Measurements from ENCODE around the gene ZDHHC14. TPM values are rescaled to one million over a fixed set of nuclear protein-coding genes. Genes with fewer than 3 reads are reported as not detected.
"Not testable (repeated sequence)": the region's sequence is repeated elsewhere in the genome, so short reads cannot be mapped to it uniquely, and the experiment has no call there.

Gene ZDHHC14
- total and polyA plus RNA-seq, 7 donors = 2.4 to 12.6 (median 9.6) TPM

DNA sequence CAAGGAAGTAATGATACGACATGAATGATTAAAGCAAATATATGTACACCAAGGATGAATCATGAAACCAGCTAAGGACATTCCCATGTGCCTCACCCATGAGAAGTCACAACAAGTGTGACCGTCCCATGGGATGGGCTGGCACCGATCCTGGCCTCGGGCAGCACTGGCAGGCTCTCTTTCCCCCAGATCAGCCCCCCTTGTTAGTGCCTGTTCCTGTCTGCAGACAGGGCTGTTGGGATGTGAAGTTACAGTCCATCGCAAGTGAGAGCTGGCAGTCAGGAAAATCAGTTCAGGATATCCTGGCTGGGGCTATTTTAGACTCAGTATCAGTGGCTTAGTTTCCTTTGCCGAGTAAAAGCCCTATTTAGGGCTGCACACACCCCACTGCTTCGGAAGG, 312.9 kb downstream of the ZDHHC14 start:
- H3K4me1 ChIP-seq = no peaks in the 10 kb centered on the region
- H3K27ac ChIP-seq = no peak overlapping the region
- H3K27me3 ChIP-seq = no peaks in the 10 kb centered on the region
- H3K36me3 ChIP-seq = no peaks in the 10 kb centered on the region
- H3K4me3 ChIP-seq = no peak overlapping the region
- intact Hi-C loops (cut with DNase I) = no loop called here
- no peak for DNase-seq
- TF ChIP-seq EP300 (IDR thresholded peaks at IDR 0.05) = no peak
- no peak for TF ChIP-seq POLR2AphosphoS5 (IDR thresholded peaks at IDR 0.05)
- no peak for TF ChIP-seq POLR2A (IDR thresholded peaks at IDR 0.05)
- TF ChIP-seq, protein P1, sequence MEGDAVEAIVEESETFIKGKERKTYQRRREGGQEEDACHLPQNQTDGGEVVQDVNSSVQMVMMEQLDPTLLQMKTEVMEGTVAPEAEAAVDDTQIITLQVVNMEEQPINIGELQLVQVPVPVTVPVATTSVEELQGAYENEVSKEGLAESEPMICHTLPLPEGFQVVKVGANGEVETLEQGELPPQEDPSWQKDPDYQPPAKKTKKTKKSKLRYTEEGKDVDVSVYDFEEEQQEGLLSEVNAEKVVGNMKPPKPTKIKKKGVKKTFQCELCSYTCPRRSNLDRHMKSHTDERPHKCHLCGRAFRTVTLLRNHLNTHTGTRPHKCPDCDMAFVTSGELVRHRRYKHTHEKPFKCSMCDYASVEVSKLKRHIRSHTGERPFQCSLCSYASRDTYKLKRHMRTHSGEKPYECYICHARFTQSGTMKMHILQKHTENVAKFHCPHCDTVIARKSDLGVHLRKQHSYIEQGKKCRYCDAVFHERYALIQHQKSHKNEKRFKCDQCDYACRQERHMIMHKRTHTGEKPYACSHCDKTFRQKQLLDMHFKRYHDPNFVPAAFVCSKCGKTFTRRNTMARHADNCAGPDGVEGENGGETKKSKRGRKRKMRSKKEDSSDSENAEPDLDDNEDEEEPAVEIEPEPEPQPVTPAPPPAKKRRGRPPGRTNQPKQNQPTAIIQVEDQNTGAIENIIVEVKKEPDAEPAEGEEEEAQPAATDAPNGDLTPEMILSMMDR (IDR thresholded peaks at IDR 0.05) = no peak
- no peaks in the 10 kb centered on the region for H3K9me3 ChIP-seq
- 68 to 71% methylated on average over 7 of the region's 7 CpGs for WGBS, 2 donors

DNA sequence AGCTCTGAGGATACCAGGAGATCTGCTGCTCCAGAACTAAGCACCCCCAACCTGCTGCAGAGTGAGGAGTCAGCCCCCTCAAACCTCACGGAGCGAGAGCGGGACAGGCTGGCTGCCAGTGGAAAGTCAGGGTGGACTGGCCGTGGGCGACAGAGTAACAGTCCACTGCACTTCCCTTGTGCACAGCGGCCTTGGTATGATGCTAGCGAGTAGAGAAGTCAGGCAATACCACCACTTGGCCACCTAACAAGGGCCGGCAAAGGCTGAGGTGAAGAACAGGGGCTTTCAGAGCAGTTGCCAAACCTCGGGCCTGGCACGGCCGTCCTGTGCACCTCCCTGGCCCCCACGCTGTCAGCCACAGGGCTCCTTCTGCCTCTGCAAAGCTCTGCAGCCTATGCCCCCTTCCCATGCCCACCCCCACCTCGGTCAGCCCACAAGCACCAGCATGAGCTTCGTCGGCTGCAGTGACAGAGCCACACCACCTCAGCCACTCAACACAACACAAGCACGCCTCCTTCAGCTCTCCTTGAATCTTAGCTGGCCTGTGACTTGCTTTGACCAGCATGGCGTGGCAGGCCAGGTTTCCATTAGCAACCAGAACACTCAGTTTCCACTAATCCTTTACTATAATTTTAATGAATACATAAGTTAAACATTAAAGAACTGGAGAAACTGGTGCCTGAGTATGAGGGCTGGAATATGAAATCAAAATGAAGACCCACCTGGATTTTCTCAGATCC, 314.5 kb downstream of the ZDHHC14 start:
- TF ChIP-seq POLR2AphosphoS5 (IDR thresholded peaks at IDR 0.05) (no peak), POLR2A (IDR thresholded peaks at IDR 0.05) (no peak), EP300 (IDR thresholded peaks at IDR 0.05) (no peak)
- TF ChIP-seq, protein P1 (IDR thresholded peaks at IDR 0.05) = no peak
- intact Hi-C loops (cut with DNase I) = no loop called here
- WGBS, 2 donors = 87 to 90% methylated on average over 17 of the region's 17 CpGs

DNA sequence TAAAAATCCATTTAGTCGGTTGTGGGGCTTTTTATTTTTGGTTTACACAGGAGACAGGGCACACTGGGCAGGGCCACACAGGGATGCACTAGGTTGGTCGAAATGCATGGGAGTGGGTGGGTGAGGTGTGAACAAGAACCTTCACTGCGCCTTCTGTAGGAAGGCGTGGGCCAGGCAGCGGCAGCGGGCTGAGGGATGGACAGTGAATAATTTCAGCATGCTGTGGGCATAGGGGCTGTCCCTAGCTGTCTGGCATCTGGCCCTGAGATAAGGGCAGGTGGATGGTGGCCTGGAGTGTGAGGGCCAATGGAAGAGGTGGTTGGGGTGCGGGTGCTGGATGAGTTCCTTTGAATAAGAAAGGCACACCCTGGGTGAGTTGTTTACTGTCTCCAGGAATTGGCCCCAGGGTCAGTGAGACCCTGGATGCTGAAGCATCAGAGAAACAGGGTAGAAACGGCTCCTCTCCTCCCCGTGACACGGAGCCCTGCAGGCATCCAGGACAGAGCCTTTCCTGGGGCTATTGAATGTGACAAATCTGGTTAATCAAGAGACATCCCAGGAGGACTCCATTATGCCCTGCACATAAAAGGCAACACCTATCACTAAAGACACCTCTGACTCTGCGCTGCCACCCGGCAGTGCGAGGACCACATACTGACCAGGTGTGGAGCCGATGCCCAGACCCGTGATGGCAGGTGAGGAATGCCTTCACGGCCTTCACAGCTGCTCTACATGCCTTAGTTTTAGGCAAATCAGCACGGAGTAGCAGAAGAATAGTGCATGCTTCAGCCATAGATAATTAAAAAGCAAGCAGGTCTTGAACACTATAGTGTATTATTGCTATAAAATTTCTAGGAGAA, 319.0 kb downstream of the ZDHHC14 start:
- Histone ChIP-seq H3K36me3 (no peaks in the 10 kb centered on the region), H3K4me3 (no peak overlapping the region), H3K9me3 (no peaks in the 10 kb centered on the region), H3K27ac (no peak overlapping the region), H3K4me1 (no peaks in the 10 kb centered on the region), H3K27me3 (no peaks in the 10 kb centered on the region)
- TF ChIP-seq EP300 (IDR thresholded peaks at IDR 0.05) = no peak
- TF ChIP-seq, protein P1 (IDR thresholded peaks at IDR 0.05) = no peak
- no peak for TF ChIP-seq POLR2A (IDR thresholded peaks at IDR 0.05)
- no peak for TF ChIP-seq POLR2AphosphoS5 (IDR thresholded peaks at IDR 0.05)
- WGBS, 2 donors = 85 to 90% methylated on average over 17 of the region's 17 CpGs
- no peak for DNase-seq
- intact Hi-C loops (cut with DNase I) = no loop called here

More for the DNA sequence above, 314.5 kb downstream of the ZDHHC14 start:
- H3K27me3 ChIP-seq = no peaks in the 10 kb centered on the region
- H3K4me3 ChIP-seq = no peak overlapping the region
- no peaks in the 10 kb centered on the region for H3K9me3 ChIP-seq
- no peak for DNase-seq
- H3K4me1 ChIP-seq = no peaks in the 10 kb centered on the region
- H3K27ac ChIP-seq = no peak overlapping the region
- no peaks in the 10 kb centered on the region for H3K36me3 ChIP-seq

DNA sequence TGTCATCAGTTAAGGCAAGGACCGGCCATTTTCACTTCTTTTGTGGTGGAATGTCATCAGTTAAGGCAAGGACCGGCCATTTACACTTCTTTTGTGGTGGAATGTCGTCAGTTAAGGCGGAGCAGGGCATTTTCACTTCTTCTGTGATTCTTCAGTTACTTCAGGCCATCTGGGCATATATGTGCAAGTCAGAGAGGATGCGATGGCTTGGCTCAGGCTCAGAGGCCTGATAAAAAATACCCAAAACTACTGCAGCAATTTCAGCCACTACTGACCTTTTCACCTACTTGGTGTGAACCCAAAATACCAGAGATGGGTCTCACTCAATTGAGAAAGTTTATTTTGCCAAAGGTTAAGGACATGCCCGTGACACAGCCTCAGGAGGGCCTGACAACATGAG, 325.4 kb downstream of the ZDHHC14 start:
- H3K27ac ChIP-seq; H3K27me3 ChIP-seq; H3K4me3 ChIP-seq; H3K36me3 ChIP-seq; H3K9me3 ChIP-seq; H3K4me1 ChIP-seq; intact Hi-C loops (cut with DNase I); DNase-seq: not testable (repeated sequence)
- WGBS, 2 donors = 86% methylated on average over 6 of the region's 6 CpGs

DNA sequence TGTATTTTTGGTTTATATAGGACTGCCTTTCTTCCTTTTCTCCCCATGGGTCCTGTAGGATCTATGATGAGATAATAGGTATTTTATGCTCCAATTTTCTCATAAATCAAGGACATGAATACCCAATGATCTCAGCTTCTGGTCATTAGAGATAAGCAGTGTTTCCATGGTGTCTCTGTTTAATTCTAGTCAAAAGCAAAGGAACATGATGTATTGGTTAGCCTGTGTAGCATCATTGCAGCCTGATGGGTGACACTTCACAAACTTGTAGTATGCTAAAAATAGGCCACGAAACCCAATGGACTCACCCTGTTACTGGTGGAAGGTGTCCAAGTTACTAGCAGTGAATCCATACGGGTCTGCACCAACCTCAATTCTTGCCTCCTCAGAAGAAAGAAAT, 325.9 kb downstream of the ZDHHC14 start:
- intact Hi-C loops (cut with DNase I) = no loop called here

More for the DNA sequence above, 325.9 kb downstream of the ZDHHC14 start:
- Histone ChIP-seq H3K4me1 (no peaks in the 10 kb centered on the region), H3K9me3 (no peaks in the 10 kb centered on the region), H3K4me3 (no peak overlapping the region), H3K27ac (no peak overlapping the region), H3K36me3 (no peaks in the 10 kb centered on the region), H3K27me3 (no peaks in the 10 kb centered on the region)
- 87 to 94% methylated on average over 2 of the region's 2 CpGs for WGBS, 2 donors
- no peak for DNase-seq
- no peak for TF ChIP-seq EP300 (IDR thresholded peaks at IDR 0.05)
- TF ChIP-seq, protein P1 (IDR thresholded peaks at IDR 0.05) = no peak
- no peak for TF ChIP-seq POLR2AphosphoS5 (IDR thresholded peaks at IDR 0.05)
- TF ChIP-seq POLR2A (IDR thresholded peaks at IDR 0.05) = no peak
